Measurements from ENCODE around the gene R3HCC1L. TPM values are rescaled to one million over a fixed set of nuclear protein-coding genes. Genes with fewer than 3 reads are reported as not detected.

Gene R3HCC1L
- total and polyA plus RNA-seq, 9 of the 15 experiments (the other 6 are each of a cell fraction or from before 2014, with no cell fraction given): 9.1 to 17.8 (median 12.6) TPM

- DNase-seq (ENCODE audit: extremely low read depth in 1 of 4, low spot score in 3 of 4) (peak in 2 of 4 experiments; percentile 18 to 23), ATAC-seq (no peak), FAIRE-seq (no peak)
- Histone ChIP-seq H3K4me3 (no peak overlapping the region), H3K9me3 (replicated peaks; ENCODE audit: control insufficient read depth, insufficient read depth, low read depth, low read length) (no peaks in the 10 kb centered on the region), H3K79me2 (ENCODE audit: control insufficient read depth, insufficient read depth, low read length) (no peaks in the 10 kb centered on the region), H3K27me3 (ENCODE audit: control insufficient read depth in 2 of 2, insufficient read depth in 2 of 2, low read length in 2 of 2) (peaks cover 0 to 6% of the 10 kb centered on the region in 2 experiments; a peak in 2 of 5 replicates), H3K27ac (ENCODE audit: extremely low read depth, low read depth, low read length) (no peak overlapping the region), H3K9ac (ENCODE audit: insufficient read depth in 1 of 2, low read depth in 2 of 2, low read length in 2 of 2) (no peak overlapping the region), H3K36me3 (ENCODE audit: control insufficient read depth, insufficient read depth, low read length) (no peaks in the 10 kb centered on the region), H4K20me1 (replicated peaks; ENCODE audit: control insufficient read depth, insufficient read depth, low read length) (no peaks in the 10 kb centered on the region), H2AFZ (ENCODE audit: low read depth, low read length) (no peak overlapping the region), H3K4me1 (replicated peaks in 1 of 2; ENCODE audit: control insufficient read depth in 2 of 2, insufficient read depth in 2 of 2, low read length in 2 of 2) (peaks cover 13 to 19% of the 10 kb centered on the region in 2 experiments), H3K4me2 (ENCODE audit: insufficient read depth, low read length) (no peak overlapping the region), H3K9me1 (ENCODE audit: control insufficient read depth, insufficient read depth, low read length) (no peaks in the 10 kb centered on the region)
- WGBS (ENCODE audit: insufficient coverage, low coverage, missing lambda C conversion rate): 52% methylated on average over 3 of the region's 7 CpGs
- intact Hi-C loops (cut with micrococcal nuclease) (no loop called here), in situ Hi-C loops (cut with MboI) (no loop called here)
- ChIA-PET POLR2A (no interaction called here), CTCF (ENCODE audit: low intra/inter-chr PET ratio) (no interaction called here)
- BruUV-seq (replicated peaks): no TSS peak
- TF ChIP-seq KLF10 (CRISPR knock-in tag; IDR thresholded peaks at IDR 0.05) (no peak), CTCFL (IDR thresholded peaks at IDR 0.05; ENCODE audit: borderline replicate concordance, insufficient read depth, low read depth, low read length, poor library complexity, severe bottlenecking) (peak; percentile 1), CLOCK (CRISPR knock-in tag; IDR thresholded peaks at IDR 0.05; ENCODE audit: borderline replicate concordance) (no peak), ATF2 (CRISPR knock-in tag; IDR thresholded peaks at IDR 0.05) (no peak), ZNF644 (tag; IDR thresholded peaks at IDR 0.05; ENCODE audit: low read depth) (no peak), REST (IDR thresholded peaks at IDR 0.05; ENCODE audit: borderline replicate concordance) (no peak), REST (CRISPR knock-in tag; IDR thresholded peaks at IDR 0.05; ENCODE audit: low read depth) (no peak)
Measured at GRCh38 chr10:98262571-98262970, 128.1 kb downstream of the R3HCC1L start.
